OCI-LY3 (cell line): Measurements from ENCODE around the gene NR5A2.

ENCODE experiments used
- H2AFZ ChIP-seq: fragments of 200-600, 300-600 bp; shearing (Covaris generic); 2 replicates; pipeline ENCODE4 v1.6.0; 2014; ENCODE audit warnings: antibody characterized with exemption, low read depth, low read length
- H3K27ac ChIP-seq: fragments of 200-600, 300-600 bp; sonication (generic); 2 replicates; pipeline ENCODE4 v1.5.1; 2014; ENCODE audit warnings: mild to moderate bottlenecking, low read length, moderate library complexity, mixed read lengths
- H3K27me3 ChIP-seq: fragments of 200-600, 300-600 bp; sonication (generic); 2 replicates; pipeline ENCODE4 v1.6.1; 2014; ENCODE audit warnings: low read depth, low read length, mixed read lengths
- H3K36me3 ChIP-seq: fragments of 200-600, 300-600 bp; sonication (generic); replicated peaks from 2 replicates; pipeline ENCODE3; 2014; ENCODE audit warnings: low read depth, low read length, mixed read lengths
- H3K4me1 ChIP-seq: fragments of 300-600, 200-600 bp; sonication (generic); 2 replicates; pipeline ENCODE4 v1.6.1; 2014; ENCODE audit warnings: low read length, mixed read lengths
- H3K4me2 ChIP-seq: fragments of 200-600, 300-600 bp; sonication (generic); 2 replicates; pipeline ENCODE4 v1.6.1; 2014; ENCODE audit warnings: low read length, mixed read lengths
- H3K4me3 ChIP-seq: fragments of 300-600, 200-600 bp; sonication (generic); 2 replicates; pipeline ENCODE4 v1.5.1; 2014; ENCODE audit warnings: antibody characterized with exemption, mild to moderate bottlenecking, low read length, moderate library complexity
- H3K79me2 ChIP-seq: fragments of 300-600, 200-600 bp; shearing (Covaris generic); 2 replicates; pipeline ENCODE4 v1.6.1; 2014; ENCODE audit warnings: mild to moderate bottlenecking, low read length, mixed read lengths
- H3K9ac ChIP-seq: fragments of 300-600, 200-600 bp; shearing (Covaris generic); 2 replicates; pipeline ENCODE4 v1.6.0; 2014; ENCODE audit warnings: mild to moderate bottlenecking, low read length, moderate library complexity
- H3K9me3 ChIP-seq: fragments of 200-600, 300-600 bp; shearing (Covaris generic); 2 replicates; pipeline ENCODE4 v1.6.1; 2014; ENCODE audit warnings: low read length, mixed read lengths; ENCODE audit not compliant: insufficient read depth
- H4K20me1 ChIP-seq: fragments of 200-600, 300-600 bp; sonication (generic); 2 replicates; pipeline ENCODE4 v1.6.1; 2016; ENCODE audit warnings: low read length, mixed read lengths; ENCODE audit not compliant: insufficient read depth
- EZH2phosphoT487 ChIP-seq: fragments of 200-600 bp; shearing (Covaris generic); IDR thresholded peaks from 2 replicates; pipeline ENCODE4 v1.6.1; 2018; ENCODE audit warnings: antibody characterized with exemption, mixed run types, low read depth
- TF ChIP-seq, protein P1 (sequence below): fragments of 200-600, 300-600 bp; sonication (generic); IDR thresholded peaks from 2 replicates; pipeline ENCODE4 v1.5.1; 2014; ENCODE audit warnings: antibody characterized with exemption, low read length, low read depth

The NR5A2 gene

DNA sequence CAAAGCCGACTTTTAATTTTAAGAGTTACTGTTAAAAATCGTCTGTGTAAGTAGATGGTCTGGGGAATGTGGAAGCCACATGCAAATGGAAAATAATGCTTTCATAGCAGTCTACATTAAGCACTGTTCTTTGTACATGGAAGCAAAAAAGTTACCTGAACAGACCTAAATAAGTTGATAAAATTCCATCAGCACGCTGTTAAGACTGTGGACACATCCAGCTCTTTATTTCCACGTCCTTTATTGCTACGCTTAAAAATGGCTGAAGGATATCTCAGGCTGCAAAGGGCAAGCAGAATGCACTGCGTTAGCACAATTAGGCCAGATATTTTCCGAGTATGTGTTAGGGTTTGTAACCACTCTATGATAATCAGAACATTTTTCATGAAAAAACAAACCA is 22.3 kb downstream of the NR5A2 start:
- Histone ChIP-seq H3K27me3 (peaks cover 18% of the 10 kb centered on the region), H3K4me1 (no peaks in the 10 kb centered on the region), H3K79me2 (no peaks in the 10 kb centered on the region), H3K9ac (no peak overlapping the region), H2AFZ (no peak overlapping the region), H3K4me3 (no peak overlapping the region), H3K4me2 (no peak overlapping the region), H3K36me3 (no peaks in the 10 kb centered on the region), H3K27ac (no peak overlapping the region), H3K9me3 (no peaks in the 10 kb centered on the region), H4K20me1 (no peaks in the 10 kb centered on the region)
- TF ChIP-seq EZH2phosphoT487, result no peak
- TF ChIP-seq, protein P1, sequence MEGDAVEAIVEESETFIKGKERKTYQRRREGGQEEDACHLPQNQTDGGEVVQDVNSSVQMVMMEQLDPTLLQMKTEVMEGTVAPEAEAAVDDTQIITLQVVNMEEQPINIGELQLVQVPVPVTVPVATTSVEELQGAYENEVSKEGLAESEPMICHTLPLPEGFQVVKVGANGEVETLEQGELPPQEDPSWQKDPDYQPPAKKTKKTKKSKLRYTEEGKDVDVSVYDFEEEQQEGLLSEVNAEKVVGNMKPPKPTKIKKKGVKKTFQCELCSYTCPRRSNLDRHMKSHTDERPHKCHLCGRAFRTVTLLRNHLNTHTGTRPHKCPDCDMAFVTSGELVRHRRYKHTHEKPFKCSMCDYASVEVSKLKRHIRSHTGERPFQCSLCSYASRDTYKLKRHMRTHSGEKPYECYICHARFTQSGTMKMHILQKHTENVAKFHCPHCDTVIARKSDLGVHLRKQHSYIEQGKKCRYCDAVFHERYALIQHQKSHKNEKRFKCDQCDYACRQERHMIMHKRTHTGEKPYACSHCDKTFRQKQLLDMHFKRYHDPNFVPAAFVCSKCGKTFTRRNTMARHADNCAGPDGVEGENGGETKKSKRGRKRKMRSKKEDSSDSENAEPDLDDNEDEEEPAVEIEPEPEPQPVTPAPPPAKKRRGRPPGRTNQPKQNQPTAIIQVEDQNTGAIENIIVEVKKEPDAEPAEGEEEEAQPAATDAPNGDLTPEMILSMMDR, result no peak

DNA sequence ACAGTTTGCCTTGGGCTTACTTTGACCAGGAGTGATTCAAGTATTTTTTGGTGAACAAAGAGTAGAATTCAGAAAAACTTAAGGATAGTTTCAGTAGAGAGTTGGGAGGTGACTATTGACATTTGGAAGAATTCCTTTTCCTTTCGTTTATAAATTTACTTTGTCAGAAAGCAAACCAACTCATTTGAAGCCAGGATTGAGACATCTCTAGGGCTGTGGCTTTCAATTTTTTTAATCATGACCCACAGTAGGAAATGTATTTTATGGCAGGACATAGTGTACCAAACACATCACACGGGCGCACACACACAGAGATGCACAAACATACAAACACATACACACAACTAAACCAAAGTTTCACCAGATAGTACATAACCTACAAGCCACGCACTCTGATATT is 24.1 kb downstream of the NR5A2 start:
- no peak overlapping the region for H2AFZ ChIP-seq
- no peaks in the 10 kb centered on the region for H4K20me1 ChIP-seq
- TF ChIP-seq EZH2phosphoT487, result no peak
- TF ChIP-seq, protein P1, result no peak
- H3K4me2 ChIP-seq, result no peak overlapping the region
- H3K79me2 ChIP-seq, result no peaks in the 10 kb centered on the region
- no peaks in the 10 kb centered on the region for H3K4me1 ChIP-seq
- H3K9ac ChIP-seq, result no peak overlapping the region
- H3K27ac ChIP-seq, result no peak overlapping the region
- H3K27me3 ChIP-seq, result peaks cover 15% of the 10 kb centered on the region
- no peaks in the 10 kb centered on the region for H3K36me3 ChIP-seq
- no peak overlapping the region for H3K4me3 ChIP-seq
- no peaks in the 10 kb centered on the region for H3K9me3 ChIP-seq

DNA sequence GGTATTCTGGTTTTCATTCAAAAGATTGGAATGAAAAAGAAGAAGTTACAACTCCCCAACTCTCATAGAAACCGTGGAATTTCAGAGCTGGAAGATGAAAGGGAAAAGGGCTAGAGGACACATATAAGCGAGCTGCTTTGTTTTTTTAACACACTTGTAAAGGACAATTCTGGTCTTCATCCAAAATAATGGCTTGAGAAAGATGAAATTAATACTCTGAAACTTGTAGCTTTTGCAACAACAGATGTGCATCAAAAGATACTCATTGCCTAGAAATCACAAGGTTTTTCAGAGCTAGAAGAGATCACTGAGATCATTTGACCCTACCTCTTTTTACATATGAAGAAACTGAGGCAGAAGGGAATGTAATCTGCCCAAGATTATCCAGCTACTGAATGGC is 25.6 kb downstream of the NR5A2 start:
- H3K4me1 ChIP-seq, result no peaks in the 10 kb centered on the region
- no peak overlapping the region for H3K9ac ChIP-seq
- no peak overlapping the region for H2AFZ ChIP-seq
- no peaks in the 10 kb centered on the region for H3K9me3 ChIP-seq
- H3K79me2 ChIP-seq, result no peaks in the 10 kb centered on the region
- H3K36me3 ChIP-seq, result no peaks in the 10 kb centered on the region
- H3K27ac ChIP-seq, result no peak overlapping the region
- H3K4me3 ChIP-seq, result no peak overlapping the region
- no peak overlapping the region for H3K4me2 ChIP-seq
- no peak for TF ChIP-seq EZH2phosphoT487
- TF ChIP-seq, protein P1, result no peak
- peaks cover 22% of the 10 kb centered on the region for H3K27me3 ChIP-seq
- no peaks in the 10 kb centered on the region for H4K20me1 ChIP-seq

DNA sequence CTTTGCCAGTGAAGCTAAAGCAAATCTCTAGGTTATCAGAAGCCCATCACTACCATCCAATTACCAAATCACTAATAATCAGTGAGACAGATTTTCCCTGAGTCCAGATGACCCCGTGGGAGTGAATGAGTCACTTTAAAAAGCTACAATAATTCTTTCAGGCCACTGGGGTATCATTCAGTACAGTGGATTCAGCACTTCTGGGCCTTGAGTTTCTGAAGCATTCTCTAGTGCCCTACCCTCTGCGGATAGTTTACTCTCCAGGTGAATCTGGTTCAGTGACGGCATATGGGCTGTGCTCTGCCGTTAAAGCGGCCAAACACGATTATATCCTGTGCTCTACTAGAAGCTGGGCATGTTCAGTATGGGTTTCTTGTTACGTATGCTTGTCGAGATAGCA is 26.1 kb downstream of the NR5A2 start:
- TF ChIP-seq EZH2phosphoT487, result no peak
- TF ChIP-seq, protein P1, result no peak
- no peaks in the 10 kb centered on the region for H4K20me1 ChIP-seq

More for the DNA sequence above, 26.1 kb downstream of the NR5A2 start:
- H3K9me3 ChIP-seq, result no peaks in the 10 kb centered on the region
- no peak overlapping the region for H2AFZ ChIP-seq
- no peaks in the 10 kb centered on the region for H3K79me2 ChIP-seq
- H3K27ac ChIP-seq, result no peak overlapping the region
- no peaks in the 10 kb centered on the region for H3K4me1 ChIP-seq
- no peak overlapping the region for H3K4me3 ChIP-seq
- no peaks in the 10 kb centered on the region for H3K36me3 ChIP-seq
- peaks cover 22% of the 10 kb centered on the region for H3K27me3 ChIP-seq
- H3K9ac ChIP-seq, result no peak overlapping the region
- H3K4me2 ChIP-seq, result no peak overlapping the region
